Adrenal gland (tissue), 5 donors: Measurements from ENCODE around the gene MOV10L1.

Experiments used
- POLR2A ChIP-seq, 2 donors: fragments of 450-650 bp; IDR thresholded peaks; one replicate each; pipeline ENCODE4 v1.6.1; 2017; ENCODE audit warnings: antibody characterized with exemption in 2 of 2, mild to moderate bottlenecking in 2 of 2, moderate library complexity in 1 of 2
- TF ChIP-seq, protein P1 (sequence below), 6 experiments: fragments of 450-650 bp in 4 of 6; fragments of 200-600 bp in 2 of 6; sonication (generic) in 1 of 6; IDR thresholded peaks; 1 replicate in 5 of 6; 2 replicates in 1 of 6; pipeline versions ENCODE4 v1.5.1 to v1.8.0; 2016 to 2021; ENCODE audit warnings: antibody characterized with exemption in 6 of 6, mild to moderate bottlenecking in 2 of 6, moderate library complexity in 1 of 6
- donor health status: DM: no; HTN: no; CAD: no.

DNA sequence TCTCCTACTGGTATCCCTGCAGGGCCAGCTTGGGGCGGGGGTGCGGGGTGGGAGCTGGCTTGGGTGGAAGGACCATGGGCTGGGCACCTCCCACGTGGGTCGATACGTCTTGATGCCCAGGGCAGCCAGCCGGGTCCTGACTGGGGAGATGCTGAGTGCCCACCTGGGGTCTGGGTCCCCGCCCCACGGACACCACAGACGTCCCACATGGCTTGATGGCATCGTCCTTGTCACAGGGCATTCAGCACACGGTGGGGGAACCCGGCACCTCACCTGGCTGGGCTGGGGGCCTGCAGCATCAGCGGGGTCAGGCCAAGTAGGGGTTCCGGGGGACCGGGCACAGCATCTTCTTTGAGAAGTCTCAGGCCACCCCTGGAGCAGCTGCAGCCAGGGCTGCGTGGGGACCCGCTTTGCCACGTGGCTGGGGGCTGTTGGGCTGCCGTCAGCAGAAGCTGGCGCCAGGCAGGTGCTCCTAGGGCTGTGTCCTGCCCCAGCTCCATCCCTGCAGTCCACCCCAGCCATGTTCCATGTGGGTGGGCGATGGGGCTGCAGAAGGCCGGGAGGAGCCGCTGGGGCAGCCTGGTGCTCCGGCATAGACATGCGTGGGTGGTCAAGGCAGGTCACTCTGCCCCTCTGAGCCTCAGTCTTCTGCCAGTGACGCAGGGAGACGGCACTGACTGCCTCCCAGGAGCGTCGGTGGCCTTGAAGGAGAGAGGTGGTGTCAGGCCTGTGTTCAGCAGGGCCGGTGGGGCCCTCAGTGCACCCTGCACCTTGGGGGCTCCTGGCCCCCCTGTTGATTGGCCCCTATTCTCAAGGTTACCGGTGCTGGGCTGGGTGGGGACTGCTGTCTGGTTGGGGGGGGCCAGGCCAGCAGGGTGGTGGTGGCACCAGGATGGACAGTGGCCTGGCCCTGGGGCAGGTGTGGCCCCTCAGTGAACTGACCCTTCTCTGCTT is 119.4 kb downstream of the MOV10L1 start:
- TF ChIP-seq, protein P1, sequence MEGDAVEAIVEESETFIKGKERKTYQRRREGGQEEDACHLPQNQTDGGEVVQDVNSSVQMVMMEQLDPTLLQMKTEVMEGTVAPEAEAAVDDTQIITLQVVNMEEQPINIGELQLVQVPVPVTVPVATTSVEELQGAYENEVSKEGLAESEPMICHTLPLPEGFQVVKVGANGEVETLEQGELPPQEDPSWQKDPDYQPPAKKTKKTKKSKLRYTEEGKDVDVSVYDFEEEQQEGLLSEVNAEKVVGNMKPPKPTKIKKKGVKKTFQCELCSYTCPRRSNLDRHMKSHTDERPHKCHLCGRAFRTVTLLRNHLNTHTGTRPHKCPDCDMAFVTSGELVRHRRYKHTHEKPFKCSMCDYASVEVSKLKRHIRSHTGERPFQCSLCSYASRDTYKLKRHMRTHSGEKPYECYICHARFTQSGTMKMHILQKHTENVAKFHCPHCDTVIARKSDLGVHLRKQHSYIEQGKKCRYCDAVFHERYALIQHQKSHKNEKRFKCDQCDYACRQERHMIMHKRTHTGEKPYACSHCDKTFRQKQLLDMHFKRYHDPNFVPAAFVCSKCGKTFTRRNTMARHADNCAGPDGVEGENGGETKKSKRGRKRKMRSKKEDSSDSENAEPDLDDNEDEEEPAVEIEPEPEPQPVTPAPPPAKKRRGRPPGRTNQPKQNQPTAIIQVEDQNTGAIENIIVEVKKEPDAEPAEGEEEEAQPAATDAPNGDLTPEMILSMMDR (IDR thresholded peaks at IDR 0.05): no peak
- no peak for TF ChIP-seq POLR2A (IDR thresholded peaks at IDR 0.05)
